Left forelimb (tissue), 1 donor: Measurements from ENCODE around the gene RNH1.
A peak's percentile ranks its signal among the peaks of the same experiment; 100 is the strongest.

Experiments used
- DNase-seq: peaks from one replicate; pipeline ENCODE4 v3.0.0-alpha.2; 2018; ENCODE audit warnings: low spot score

RNH1 gene

DNA sequence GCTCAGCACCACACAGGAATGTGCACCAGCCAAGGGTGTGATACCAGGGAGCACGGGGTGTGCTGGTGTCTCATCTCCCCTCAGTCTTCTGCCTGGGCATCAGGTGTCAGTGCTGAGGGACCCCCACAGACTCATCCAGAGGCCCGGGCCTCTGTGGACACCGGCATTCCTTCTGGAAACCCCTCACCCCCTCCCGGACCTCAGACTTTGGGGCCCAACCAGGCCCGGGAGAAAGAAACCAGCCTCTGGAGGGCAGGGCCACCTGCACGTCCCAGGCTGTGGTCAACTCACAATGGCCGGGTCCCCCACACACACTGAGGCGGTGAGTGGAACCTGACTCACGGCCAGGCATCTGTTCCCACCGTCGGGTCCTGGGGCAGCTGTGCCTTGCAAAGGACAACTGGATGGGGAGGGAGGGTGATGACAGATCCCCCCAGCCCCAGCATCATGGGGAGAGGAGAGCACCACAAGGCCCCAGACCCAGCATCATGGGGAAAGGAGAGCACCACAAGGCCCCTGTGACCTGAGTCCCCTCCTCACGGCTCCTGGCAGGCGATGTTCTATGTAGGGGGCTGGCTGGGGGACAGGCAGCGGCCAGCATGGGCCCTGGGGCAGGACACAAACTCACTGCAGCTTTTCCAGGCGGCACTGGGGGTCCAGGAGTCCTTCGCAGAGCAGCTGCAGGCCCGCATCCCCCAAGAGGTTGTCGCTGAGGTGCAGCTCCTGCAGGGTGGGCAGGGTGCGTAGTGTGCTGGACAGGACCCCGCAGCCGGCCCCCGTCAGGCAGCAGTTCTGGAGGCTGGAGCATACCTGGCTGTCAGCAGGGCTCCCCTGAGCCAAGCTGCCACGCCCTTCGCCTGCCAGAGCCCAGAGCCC, 7.6 kb downstream of the RNH1 start:
- peak; percentile 55 for DNase-seq

DNA sequence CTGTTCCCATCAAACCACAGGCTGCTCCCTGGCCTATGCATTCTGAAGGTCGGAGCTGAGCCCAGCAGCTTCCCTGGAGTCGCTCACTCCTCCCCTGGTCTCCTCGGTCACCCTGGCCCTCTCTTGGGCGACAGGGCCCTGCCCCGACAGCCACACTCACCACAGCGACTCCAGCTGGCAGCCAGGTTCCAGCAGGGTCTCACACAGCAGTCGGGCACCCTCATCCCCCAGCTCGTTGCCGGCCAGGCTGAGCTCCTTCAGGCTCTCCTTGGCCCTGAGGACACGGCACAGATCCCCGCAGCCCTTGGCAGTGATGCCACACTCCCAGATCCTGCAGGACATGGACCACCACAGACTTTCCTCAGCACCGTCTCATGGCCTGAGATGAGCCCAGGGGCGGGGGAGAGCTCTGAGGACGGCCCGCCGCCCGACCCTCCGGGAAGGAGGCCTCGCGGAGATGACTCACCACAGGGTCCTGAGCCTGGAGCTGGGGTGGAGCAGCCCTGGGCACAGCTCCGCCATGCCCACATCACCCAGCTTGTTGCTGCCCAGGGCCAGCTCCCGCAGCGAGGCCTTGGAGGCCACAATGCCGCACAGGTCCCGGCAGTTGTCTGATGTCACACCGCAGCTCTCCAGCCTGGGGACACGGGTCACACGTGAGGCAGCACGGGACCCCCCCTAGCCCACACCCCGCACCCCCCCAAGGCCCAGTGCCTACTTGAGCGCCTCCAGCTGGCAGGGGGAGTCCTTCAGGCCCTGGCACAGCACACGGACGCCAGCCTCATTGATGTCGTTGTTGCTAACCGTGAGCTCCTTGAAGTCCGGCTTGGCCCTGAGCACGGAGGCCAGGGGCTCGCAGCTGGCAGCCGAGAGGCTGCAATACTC, 8.5 kb downstream of the RNH1 start:
- no peak for DNase-seq

DNA sequence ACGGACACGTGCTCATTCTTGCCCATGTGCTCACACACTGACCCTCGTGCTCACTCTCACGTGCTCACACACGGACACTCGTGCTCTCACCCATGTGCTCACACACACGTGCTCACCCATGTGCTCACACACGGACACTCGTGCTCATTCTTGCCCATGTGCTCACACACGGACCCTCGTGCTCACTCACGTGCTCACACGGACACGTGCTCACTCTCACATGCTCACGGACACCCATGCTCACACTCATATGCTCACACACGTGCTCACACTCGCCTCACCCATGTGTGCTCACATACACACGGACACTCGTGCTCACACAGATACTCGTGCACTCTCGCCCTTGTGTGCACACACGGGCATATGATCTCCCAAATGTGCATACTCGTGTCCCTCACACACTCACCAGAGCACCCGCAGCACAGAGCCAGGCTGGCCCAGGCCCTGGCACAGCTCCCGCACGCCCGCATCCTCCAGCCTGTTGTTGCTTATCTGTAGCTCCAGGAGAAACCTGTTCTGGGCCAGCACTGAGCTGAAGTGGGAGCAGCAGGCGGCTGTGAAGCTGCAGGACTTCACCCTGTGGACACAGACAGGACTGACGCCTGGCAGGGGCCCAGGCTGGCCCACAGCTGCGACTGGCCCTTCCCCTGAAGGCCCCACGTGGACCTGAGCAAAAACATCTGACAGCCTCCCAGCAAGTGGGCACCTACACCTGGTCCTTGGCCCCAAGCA, 9.3 kb downstream of the RNH1 start:
- DNase-seq = no peak

DNA sequence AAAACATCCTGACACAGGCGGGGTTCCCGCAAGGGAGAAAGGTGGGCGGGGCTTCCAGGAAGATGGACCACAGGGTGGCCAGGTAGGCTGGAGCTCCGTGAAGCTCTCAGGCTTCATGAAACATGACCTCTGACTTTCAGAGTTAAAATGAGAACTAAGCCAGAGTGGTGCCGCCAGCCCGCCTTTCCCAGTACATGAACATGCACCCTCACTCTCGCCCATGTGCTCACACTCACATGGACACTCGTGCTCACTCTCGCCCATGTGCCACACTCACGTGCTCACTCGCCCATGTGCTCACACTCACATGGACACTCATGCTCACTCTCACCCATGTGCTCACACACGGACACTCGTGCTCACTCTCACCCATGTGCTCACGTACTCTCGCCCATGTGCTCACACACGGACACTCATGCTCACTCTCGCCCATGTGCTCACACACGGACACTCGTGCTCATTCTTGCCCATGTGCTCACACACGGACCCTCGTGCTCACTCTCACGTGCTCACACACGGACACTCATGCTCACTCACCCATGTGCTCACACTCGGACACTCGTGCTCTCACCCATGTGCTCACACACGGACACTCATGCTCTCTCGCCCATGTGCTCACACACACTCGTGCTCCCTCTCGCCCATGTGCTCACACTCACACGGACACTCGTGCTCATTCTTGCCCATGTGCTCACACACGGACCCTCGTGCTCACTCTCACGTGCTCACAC, 10.0 kb downstream of the RNH1 start:
- no peak for DNase-seq

DNA sequence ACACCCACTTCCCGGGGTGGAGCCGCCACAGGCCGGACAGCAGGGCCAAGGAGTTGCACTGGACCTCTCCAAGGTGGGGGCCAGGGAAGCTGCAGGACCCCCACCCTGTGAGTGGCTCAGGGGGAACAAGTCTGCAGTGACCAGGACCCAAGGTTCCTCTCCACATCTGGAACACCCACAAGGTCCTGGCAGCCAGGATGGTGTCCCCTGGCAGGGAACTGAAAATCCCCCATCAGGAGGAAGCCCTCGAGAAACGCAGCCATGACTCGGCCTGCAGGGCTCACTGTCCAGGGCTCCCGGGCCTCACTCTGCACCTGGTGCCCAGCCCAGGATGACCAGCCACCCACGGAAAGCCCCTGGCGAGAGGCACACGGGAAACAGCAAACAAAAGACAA, 11.5 kb downstream of the RNH1 start:
- no peak for DNase-seq

DNA sequence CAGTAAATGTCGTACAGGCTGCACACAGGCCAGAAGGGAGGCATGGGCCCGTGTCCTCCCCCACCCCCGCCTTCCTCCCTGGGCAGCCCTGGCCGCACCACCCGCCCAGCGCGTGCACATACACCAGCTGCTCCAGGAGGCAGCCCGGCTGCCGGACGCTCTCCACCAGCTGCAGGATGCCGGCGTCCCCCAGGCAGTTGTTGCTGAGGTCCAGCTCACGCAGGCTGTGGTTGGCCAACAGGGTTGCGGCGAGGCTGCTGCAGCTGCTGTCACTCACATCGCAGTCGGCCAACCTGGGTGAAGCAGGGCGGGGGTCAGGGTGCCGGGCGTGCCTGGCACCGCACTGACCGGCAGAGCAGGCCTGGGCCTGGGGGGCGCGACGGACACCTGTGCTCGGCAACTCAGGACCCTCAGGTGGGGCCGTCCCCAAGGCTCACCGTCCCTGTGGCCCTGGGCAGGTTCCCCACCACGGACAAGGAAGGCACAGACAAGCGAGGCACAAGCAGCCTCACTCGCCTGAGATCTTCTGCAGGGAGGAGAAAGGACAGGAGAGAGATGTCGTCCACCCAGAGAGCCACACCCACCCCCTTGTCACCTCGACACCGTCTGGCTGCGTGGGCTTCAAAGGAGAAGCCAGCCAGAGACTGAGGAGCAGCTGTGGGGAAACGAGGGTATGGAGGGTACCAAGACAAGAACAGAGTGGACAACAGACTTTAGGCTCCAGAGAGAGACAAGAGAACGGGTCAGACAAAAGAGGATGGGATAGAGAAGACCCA, 12.1 kb downstream of the RNH1 start:
- DNase-seq = no peak

DNA sequence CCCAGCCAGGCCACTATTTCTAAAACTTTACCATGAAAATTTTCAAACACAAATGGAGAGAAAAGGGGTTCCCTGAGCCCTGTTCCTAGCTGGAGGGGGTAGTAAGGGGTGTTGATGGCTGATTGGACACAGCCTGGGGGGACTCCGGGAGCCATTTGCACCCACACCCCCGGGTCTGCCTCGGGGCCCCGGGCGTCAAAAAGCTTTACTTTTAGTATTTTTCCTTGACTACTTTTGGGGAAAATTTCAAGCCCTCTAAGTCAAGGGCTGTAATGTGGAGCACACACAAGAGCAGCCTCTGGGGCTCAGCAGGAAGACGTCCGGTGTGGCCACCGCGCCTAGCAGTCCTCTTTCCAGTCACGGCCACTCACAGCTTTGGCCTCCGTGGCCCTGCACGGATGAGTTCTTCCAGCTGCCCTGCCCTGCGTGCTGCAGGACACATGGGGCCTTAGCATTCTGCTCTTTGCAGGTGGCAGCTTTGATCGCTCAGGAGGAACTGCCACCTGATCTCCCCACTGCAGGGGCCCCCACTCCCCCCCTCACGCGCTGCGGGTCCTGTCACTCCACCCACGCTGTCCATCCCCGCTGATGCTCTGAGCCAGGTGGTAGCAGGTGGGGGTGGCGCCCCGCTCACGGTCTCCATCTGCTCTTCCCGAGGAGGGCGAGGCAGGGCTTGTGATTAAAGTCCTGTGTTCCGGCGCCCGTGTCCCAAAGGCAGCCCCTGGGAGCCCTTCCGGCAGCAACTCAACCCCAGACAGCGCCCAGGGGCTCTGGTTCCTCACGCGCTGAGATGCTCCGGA, 14.4 kb downstream of the RNH1 start:
- no peak for DNase-seq

DNA sequence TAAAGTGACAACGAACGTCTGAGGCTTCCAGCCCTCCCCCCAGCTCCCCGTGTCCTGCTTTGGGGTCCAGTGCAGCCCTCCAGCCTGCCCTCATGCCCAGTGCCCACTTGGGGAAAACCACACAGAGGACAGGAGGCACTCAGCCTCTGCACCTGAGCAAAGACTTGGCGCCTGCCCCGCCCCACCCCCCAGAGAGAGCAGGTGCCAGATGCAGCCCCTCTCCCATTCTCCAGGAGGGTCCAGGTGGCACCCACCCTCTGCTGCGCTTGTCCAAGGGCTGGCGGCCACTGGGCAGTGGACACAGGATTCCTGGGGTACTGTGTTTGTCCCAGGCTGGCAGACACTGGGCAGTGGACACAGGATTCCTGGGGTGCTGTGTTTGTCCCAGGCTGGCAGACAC, 15.7 kb downstream of the RNH1 start:
- DNase-seq = no peak

DNA sequence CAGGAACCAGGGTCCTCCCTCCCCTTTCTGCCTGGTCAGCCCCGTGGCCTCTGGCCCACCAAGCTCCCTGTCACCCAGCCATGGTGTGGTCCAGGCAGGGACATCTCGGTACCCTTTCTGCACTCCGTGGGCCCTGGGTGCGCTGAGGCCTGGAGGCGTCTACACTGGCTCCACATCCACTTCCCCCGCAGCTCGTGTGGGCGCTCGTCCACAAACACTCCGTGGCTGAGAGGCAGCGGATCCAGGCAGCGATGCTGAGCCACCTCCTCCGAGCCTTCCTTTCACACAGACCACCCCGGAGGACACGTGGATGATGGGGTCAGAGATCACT, 16.1 kb downstream of the RNH1 start:
- DNase-seq = no peak

DNA sequence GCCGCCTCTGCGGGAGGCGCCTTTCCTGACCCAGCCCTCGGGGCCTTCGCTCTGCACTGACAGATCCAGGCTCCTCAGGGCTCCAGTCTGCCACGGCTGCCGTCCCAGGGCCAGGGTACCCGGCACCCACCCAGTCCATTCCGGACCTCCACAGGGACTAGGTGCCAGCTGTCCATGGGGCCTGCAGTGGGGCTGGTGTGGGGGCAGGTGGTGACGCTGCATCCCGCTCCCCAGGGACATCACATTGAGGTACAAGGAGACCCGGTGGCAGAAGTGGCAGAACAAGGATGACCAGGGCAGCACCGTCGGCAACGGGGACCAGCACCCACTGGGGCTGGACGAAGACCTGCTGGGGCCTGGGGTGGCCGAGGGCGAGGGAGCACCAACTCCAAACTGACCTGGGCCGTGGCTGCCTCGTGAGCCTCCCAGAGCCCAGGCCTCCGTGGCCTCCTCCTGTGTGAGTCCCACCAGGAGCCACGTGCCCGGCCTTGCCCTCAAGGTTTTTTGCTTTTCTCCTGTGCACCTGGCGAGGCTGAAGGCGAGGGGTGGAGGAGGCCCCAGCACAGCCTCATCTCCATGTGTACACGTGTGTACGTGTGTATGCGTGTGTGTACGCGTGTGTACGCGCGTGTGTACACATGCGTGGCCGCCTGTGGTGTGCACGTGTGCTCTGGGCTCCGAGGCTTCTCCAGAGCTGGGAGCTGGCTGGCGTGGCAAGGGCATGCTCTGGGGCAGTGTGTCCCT, 16.7 kb downstream of the RNH1 start:
- no peak for DNase-seq

DNA sequence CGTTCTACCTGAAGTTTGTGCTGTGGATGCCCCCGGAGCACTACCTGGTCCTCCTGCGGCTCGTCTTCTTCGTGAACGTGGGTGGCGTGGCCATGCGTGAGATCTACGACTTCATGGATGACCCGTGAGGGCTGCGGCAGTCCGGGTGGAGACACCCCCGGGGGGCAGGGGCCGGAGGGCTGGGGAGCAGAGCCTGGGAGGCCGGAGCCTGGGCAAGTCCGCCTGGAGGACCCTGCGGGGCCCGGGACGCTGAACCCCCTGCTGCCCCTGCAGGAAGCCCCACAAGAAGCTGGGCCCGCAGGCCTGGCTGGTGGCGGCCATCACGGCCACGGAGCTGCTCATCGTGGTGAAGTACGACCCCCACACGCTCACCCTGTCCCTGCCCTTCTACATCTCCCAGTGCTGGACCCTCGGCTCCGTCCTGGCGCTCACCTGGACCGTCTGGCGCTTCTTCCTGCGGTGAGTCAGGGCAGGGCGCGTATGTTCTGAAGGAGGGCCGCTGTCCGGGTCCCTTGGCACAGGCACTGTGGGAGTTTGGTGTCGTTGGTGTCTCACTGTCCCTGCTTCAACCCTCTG, 17.3 kb downstream of the RNH1 start:
- DNase-seq = no peak

DNA sequence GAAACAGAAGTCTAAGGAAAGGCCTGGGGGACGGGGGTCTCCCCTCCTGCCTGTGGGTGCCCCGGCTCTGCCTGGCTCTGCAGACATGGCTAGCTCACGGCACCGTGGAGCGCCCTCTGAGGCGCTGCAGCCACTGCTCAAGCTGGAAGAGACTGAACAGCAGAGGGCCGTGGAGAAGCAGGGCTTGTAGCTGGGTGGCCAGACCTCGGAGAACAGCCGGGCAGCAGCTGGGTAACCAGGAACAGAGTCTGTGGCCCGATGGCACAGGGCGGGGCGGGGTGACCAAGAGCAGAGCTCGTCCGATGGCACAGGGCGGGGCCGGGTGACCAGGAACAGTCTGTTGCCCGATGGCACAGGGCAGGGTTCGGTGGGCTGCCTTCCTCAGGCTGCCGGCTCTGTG, 18.1 kb downstream of the RNH1 start:
- DNase-seq = no peak

DNA sequence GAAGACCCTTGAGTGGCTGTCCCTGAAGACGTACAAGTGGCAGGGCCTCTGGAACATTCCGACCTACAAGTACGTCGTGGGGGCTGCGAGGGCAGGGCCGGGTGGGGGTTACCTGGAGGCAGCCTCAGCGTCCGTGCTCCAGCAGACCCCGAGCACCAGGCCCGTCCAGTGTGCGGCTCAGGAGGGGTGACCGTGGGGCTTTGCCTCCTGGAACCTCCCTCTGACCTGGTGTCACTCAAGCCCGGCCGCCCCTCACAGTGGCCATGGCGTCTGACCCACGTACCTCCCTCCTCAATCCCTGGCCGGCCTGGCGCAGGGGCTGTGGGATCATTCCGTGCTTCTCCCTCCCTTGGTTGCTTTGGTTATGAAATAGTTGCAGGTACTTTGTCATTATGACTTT, 18.5 kb downstream of the RNH1 start:
- DNase-seq = no peak

DNA sequence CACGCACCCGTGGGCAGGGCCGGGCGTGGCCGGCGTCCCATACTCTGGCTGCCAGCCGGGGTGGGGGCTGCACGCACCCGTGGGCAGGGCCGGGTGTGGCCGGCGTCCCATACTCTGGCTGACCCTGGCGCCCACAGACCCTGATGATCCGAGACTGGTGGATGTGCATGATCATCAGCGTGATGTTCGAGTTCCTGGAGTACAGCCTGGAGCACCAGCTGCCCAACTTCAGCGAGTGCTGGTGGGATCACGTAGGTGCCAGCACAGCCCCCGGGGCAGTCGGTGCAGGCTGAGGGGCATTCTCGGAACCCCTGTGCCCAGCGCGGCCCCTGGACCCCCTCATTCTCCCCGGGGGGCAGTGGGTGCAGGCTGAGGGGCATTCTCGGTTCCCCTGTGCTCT, 19.0 kb downstream of the RNH1 start:
- no peak for DNase-seq

DNA sequence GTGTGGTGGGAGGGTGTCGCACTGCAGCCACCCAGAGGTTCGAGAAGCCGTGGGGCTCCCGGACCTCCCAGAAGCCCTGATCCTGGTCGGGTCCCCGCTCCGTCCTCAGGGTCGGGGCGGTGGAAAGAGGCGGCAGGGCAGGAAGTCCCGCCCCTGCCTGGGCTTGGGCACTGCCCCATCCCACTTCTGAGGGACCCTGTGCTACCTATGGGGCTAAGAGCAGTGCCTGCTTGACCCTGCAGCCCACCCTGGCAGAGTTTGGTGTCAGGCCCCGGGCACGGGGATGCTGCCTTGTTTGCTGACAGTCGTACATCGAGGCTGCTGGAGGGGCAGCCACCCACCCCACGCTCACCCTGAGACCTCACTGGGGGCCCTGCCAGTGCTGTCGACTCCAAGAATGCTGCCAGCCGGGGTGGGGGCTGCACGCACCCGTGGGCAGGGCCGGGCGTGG, 19.4 kb downstream of the RNH1 start:
- no peak for DNase-seq

DNA sequence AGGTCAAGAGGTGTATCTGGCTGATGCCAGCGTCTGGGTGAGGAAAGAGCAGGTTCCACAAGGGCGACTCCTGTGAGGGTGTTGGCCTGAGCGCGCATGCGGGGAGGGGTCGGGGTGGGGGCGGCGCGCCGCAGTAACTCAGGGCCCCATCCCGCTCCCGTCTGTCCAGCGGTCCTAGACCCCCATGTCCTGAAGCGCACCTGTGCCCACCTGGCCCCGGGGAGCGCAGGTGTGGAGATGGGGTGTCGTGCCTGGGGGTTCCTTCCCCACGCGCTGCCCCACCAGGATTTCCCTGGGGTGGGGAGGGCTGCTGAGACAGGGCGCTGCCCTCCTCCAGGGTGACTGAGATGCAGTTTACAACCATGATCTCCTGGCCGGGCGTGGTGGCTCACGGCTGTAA, 20.9 kb downstream of the RNH1 start:
- no peak for DNase-seq

DNA sequence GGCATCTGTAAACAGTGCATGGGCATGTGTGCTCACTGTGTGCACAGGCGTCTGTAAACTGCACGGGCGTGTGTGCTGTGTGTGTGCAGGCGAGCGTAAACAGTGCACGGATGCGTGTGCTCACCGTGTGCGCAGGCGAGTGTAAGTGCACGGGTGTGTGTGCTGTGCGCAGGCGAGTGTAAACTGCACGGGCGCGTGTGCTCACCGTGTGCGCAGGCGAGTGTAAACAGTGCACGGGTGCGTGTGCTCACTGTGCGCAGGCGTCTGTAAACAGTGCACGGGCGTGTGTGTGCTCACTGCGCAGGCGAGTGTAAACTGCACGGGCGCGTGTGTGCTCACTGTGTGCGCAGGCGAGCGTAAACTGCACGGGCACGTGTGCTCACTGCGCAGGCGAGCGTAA, 22.4 kb downstream of the RNH1 start:
- no peak for DNase-seq

DNA sequence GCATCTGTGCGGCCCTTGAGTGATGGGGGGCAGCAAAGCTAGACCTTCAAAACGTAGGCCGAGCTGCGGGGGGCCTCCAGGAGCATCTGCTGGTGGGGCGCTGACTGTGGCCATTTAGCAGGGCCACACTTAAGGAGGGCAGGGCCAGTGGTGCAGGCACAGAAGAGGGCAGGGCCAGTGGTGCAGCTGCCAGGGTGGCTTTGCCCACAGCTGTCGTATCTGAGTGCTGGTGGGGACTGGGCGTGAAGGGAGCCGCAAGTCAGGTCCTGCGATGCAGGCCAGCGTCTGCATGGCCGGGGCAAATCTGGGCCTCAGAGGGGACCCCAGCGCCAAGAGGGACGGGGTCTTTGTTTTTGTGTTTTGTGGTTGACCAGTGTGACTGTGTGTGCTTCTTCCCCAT, 27.7 kb downstream of the RNH1 start:
- DNase-seq = no peak

DNA sequence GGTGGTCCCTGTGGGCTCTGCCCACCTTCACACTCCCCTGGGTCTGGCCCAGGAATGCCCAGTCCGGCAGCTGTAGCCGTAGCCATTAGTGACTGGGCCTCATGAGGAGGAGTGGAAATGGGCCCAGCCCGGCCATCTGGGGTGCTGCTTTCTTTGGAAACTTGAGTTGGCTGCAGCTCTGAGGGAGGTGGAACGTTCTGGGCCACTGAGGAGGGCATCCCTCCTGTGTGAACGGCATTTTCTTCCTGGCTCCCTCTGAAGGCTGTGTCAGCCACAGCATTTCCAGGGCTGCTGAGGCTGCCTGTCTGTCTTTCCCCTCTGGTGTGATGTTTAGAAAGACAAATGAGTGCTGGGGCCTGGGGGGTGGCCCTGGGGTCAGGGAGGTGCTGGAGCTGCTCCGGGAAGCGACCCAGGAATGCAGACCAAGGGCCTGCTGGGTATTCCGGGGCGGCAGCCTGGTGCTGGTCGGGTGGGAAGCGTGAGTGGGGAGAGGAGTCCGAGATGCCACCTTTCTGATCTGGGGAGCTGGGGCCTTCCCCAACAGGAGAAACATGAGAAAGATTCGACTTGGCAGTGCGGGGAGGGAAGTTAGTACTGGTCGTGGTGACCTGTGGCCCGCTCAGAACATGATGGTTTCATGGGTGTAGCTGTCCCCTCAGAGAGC, 29.9 kb downstream of the RNH1 start:
- DNase-seq = no peak
